B cell (primary cell): ENCODE results near the gene CSNK1E. TPM values are rescaled to one million over a fixed set of nuclear protein-coding genes. Genes with fewer than 3 reads are reported as not detected.

Experiments used
- ATAC-seq: fragments of 200-7000 bp; cut with Tn5 transposase; one replicate; pipeline ENCODE4 v1.10.0; 2021; ENCODE audit warnings: low read depth, mild to moderate bottlenecking, moderate number of reproducible peaks, moderate library complexity
- CTCF ChIA-PET: fragments of 350-600 bp; sonication (Branson Sonifier 250); formaldehyde crosslinking; loops from one replicate; lab custom pipeline; 2021; ENCODE audit warnings: antibody characterized with exemption, inconsistent platforms; lab: Charles Lee
- POLR2A ChIA-PET: fragments of 350-600 bp; sonication (Branson Sonifier 250); formaldehyde crosslinking; loops from one replicate; lab custom pipeline; 2021; ENCODE audit warnings: antibody characterized with exemption; lab: Charles Lee
- DNase-seq: peaks from one replicate; pipeline ENCODE4 v3.0.0; 2013
- H2AFZ ChIP-seq: 2 replicates; pipeline ENCODE4 v1.6.1; 2012; ENCODE audit warnings: mild to moderate bottlenecking, low read depth, low read length; ENCODE audit not compliant: insufficient read depth, poor library complexity, severe bottlenecking
- H3K27ac ChIP-seq, 2 donors: 1 replicate in 1 of 2; 2 replicates in 1 of 2; pipeline ENCODE4 v1.5.1; 2012 to 2013; ENCODE audit warnings: low read length in 2 of 2, mild to moderate bottlenecking in 2 of 2, moderate library complexity in 1 of 2
- H3K27me3 ChIP-seq, 4 experiments: fragments of 200-600 bp in 1 of 4; sonication (generic) in 1 of 4; replicated peaks in 1 of 4; 1 replicate in 2 of 4; 2 replicates in 2 of 4; pipeline versions ENCODE4 v1.6.1 to v1.7.0; 2013 to 2016; ENCODE audit warnings: low read length in 3 of 4, mild to moderate bottlenecking in 2 of 4, mixed read lengths in 1 of 4, moderate library complexity in 1 of 4; ENCODE audit not compliant: insufficient read depth in 4 of 4, control insufficient read depth in 3 of 4; ENCODE audit errors: control extremely low read depth in 1 of 4
- H3K36me3 ChIP-seq, 2 experiments: replicated peaks in 1 of 2; 1 replicate in 1 of 2; 2 replicates in 1 of 2; pipeline versions ENCODE4 v1.6.1 to v1.7.1; 2013; ENCODE audit warnings: low read length in 1 of 2; ENCODE audit not compliant: insufficient read depth in 2 of 2, control insufficient read depth in 1 of 2; ENCODE audit errors: control extremely low read depth in 1 of 2, extremely low read depth in 1 of 2
- H3K4me1 ChIP-seq, 2 donors: fragments of 200-600 bp in 1 of 2; sonication (generic) in 1 of 2; 1 replicate in 1 of 2; 2 replicates in 1 of 2; pipeline versions ENCODE4 v1.5.1 to v1.6.1; 2013 to 2017; ENCODE audit warnings: low read length in 2 of 2; ENCODE audit not compliant: control insufficient read depth in 2 of 2, insufficient read depth in 2 of 2
- H3K4me2 ChIP-seq: replicated peaks from 2 replicates; pipeline ENCODE3; 2012; ENCODE audit warnings: mild to moderate bottlenecking, low read depth, low read length; ENCODE audit not compliant: poor library complexity, severe bottlenecking
- H3K4me3 ChIP-seq, 5 experiments: fragments of 200-600 bp in 1 of 5; sonication (generic) in 1 of 5; 1 replicate in 3 of 5; 2 replicates in 2 of 5; pipeline versions ENCODE4 v1.5.1 to v1.7.0; 2011 to 2016; ENCODE audit warnings: low read length in 4 of 5, mild to moderate bottlenecking in 4 of 5, low read depth in 2 of 5, control low read depth in 1 of 5, moderate library complexity in 1 of 5; ENCODE audit not compliant: insufficient read depth in 1 of 5; ENCODE audit errors: control extremely low read depth in 1 of 5, extremely low read depth in 1 of 5
- H3K79me2 ChIP-seq: fragments of 200-600 bp; sonication (generic); one replicate; pipeline ENCODE4 v1.6.0; 2016; ENCODE audit warnings: low read length; ENCODE audit not compliant: control insufficient read depth, insufficient read depth
- H3K9ac ChIP-seq: fragments of 200-600 bp; sonication (generic); 2 replicates; pipeline ENCODE4 v1.6.1; 2017; ENCODE audit warnings: mild to moderate bottlenecking, low read length, moderate library complexity
- H3K9me3 ChIP-seq, 3 donors: one replicate each; pipeline versions ENCODE4 v1.6.1 to v1.7.1; 2013; ENCODE audit warnings: low read length in 2 of 3; ENCODE audit not compliant: control insufficient read depth in 2 of 3, insufficient read depth in 1 of 3; ENCODE audit errors: control extremely low read depth in 1 of 3
- H4K20me1 ChIP-seq: 2 replicates; pipeline ENCODE4 v1.6.0; 2012; ENCODE audit warnings: mild to moderate bottlenecking, low read length; ENCODE audit not compliant: insufficient read depth, control insufficient read depth, poor library complexity, severe bottlenecking
- H3K27ac Mint-ChIP-seq: one replicate; pipeline ENCODE4 v1.8.0; 2021; ENCODE audit warnings: mixed read lengths
- H3K27me3 Mint-ChIP-seq: one replicate; pipeline ENCODE4 v1.8.0; 2021; ENCODE audit warnings: mixed read lengths
- H3K4me1 Mint-ChIP-seq: one replicate; pipeline ENCODE4 v1.8.0; 2021; ENCODE audit warnings: mixed read lengths
- H3K4me3 Mint-ChIP-seq: one replicate; pipeline ENCODE4 v1.8.0; 2021; ENCODE audit warnings: mixed read lengths
- H3K9me3 Mint-ChIP-seq: one replicate; pipeline ENCODE4 v1.8.0; 2022; ENCODE audit warnings: mixed read lengths; ENCODE audit not compliant: insufficient read depth
- CTCF ChIP-seq: fragments of 200-600 bp; IDR thresholded peaks from one replicate; pipeline ENCODE4 v1.8.0; 2022; ENCODE audit warnings: antibody characterized with exemption, mild to moderate bottlenecking
- EZH2 ChIP-seq: IDR thresholded peaks from 2 replicates; pipeline ENCODE4 v1.6.1; 2012; ENCODE audit warnings: borderline replicate concordance, low read depth, mild to moderate bottlenecking, moderate library complexity, low read length; ENCODE audit not compliant: insufficient read depth, poor library complexity, severe bottlenecking
- whole genome bisulfite sequencing: methylation state at CpG from one replicate; pipeline ENCODE4 v1.1.5; 2013; ENCODE audit warnings: missing lambda C conversion rate; ENCODE audit not compliant: insufficient coverage; 5-methylcytosine and 5-hydroxymethylcytosine counted together
- intact Hi-C: fragments of 100-400 bp; cut with micrococcal nuclease; formaldehyde crosslinking; loops from one replicate; pipeline ENCODE4 v1.10.0; 2022
- polyA plus RNA-seq: library from polyadenylated mRNA; depleted of rRNA; stranded (reverse); fragments of >200 nt; gene quantifications from 2 replicates; pipeline ENCODE4 v1.2.3, GENCODE V29; 2012
- total RNA-seq, 2 donors: library from RNA; stranded (reverse); fragments of 120-200 nt in 1 of 2; gene quantifications; 1 replicate in 1 of 2; 2 replicates in 1 of 2; pipeline versions ENCODE4 v1.2.3 to v1.2.4, GENCODE V29; 2013 to 2022

CSNK1E gene
- total and polyA plus RNA-seq, 2 donors (not counting 1 experiment from before 2014, with no cell fraction given) = 113 to 133 TPM

GRCh38 chr22:38348751-38349496 lies 31.7 kb upstream of the CSNK1E start:
- H3K27ac ChIP-seq = no peak overlapping the region
- H3K9me3 Mint-ChIP-seq = no peaks in the 10 kb centered on the region
- H4K20me1 ChIP-seq = no peaks in the 10 kb centered on the region
- H3K4me3 ChIP-seq = no peak overlapping the region
- 96% methylated on average over 11 of the region's 14 CpGs for WGBS
- ATAC-seq (no peak), DNase-seq (no peak)
- POLR2A ChIA-PET = no interaction called here
- no peaks in the 10 kb centered on the region for H3K79me2 ChIP-seq
- H3K4me3 Mint-ChIP-seq = no peak overlapping the region
- H3K4me1 ChIP-seq = peaks cover 0 to 10% of the 10 kb centered on the region in 2 donors
- no peak overlapping the region for H3K4me2 ChIP-seq
- no peaks in the 10 kb centered on the region for H3K36me3 ChIP-seq
- H3K27ac Mint-ChIP-seq = peak overlapping the region; percentile 37
- H3K9me3 ChIP-seq = peaks cover 0 to 5% (median 0%) of the 10 kb centered on the region in 3 donors
- no peaks in the 10 kb centered on the region for H3K27me3 Mint-ChIP-seq
- H3K27me3 ChIP-seq = peaks cover 0 to 3% (median 0%) of the 10 kb centered on the region in 4 experiments
- CTCF ChIA-PET = interaction anchor here (0.6 to 6.1 kb wide), 3 partner anchors 177 to 296 kb away, joined by 3 to 27 read pairs (median 4); no protein-coding TSS in a partner anchor
- intact Hi-C loops = no loop called here
- H3K9ac ChIP-seq = no peak overlapping the region
- no peak overlapping the region for H2AFZ ChIP-seq
- TF ChIP-seq EZH2 = no peak
- TF ChIP-seq CTCF = no peak
- peaks cover 21% of the 10 kb centered on the region for H3K4me1 Mint-ChIP-seq
